Sigmoid colon (tissue), 4 donors: Measurements from ENCODE around the gene SYNE4.

Experiments used
- EP300 ChIP-seq, 4 donors: sonication (generic); formaldehyde crosslinking; IDR thresholded peaks; one replicate each; pipeline ENCODE4 v1.6.1; 2017; ENCODE audit warnings: antibody characterized with exemption in 4 of 4
- POLR2A ChIP-seq, 2 donors: fragments of 450-650 bp; IDR thresholded peaks; one replicate each; pipeline ENCODE4 v1.6.1; 2016; ENCODE audit warnings: antibody characterized with exemption in 2 of 2, mild to moderate bottlenecking in 2 of 2, moderate library complexity in 2 of 2
- TF ChIP-seq, protein P1 (sequence below), 4 experiments: fragments of 450-650 bp in 3 of 4; fragments of 200-600 bp in 1 of 4; IDR thresholded peaks; one replicate each; pipeline ENCODE4 v1.5.1; 2016 to 2019; ENCODE audit warnings: antibody characterized with exemption in 4 of 4, mild to moderate bottlenecking in 3 of 4, moderate library complexity in 2 of 4

DNA sequence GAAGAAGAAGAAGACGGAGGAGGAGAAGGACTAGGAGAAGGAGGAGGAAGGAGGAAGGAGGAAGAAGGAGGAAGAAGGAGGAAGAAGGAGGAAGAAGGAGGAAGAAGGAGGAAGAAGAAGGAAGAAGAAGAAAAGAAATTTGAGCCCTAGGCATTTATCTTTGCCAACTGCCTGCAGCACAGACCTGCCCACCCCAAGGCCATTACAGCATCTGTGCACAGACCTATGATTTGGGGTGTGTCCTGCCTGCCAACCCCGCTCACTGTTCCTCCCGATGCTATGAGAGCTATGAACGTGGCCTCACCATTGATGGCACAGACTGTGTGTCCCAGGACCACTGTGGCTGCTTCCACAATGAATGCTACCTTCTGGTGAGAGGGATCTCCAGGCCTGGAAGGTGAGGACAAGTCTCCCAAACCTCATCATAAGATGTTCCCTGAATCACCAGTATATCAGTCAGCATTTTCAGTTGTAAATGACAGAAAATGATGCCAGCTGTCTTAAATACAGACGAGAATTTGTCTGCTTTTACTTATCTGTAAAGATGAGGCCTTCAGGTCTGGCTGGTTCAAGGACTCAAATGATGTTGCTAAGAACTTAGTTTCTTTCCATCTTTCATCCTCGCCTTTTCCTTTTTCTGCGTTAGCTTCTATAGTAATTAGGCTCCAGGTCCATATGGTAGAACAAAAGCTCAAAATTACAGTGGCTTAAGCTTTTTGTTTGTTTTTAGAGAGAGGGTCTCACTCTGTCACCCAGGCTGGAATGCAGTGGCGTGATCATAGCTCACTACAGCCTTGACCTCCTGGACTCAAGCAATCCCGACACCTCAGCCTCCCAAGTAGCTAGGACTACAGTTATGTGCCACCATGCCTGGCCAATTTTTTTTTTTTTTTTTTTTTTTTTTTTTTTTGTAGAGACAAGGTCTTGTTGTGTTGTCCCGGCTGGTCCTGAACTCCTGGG is 17.6 kb downstream of the SYNE4 start:
- TF ChIP-seq, protein P1, sequence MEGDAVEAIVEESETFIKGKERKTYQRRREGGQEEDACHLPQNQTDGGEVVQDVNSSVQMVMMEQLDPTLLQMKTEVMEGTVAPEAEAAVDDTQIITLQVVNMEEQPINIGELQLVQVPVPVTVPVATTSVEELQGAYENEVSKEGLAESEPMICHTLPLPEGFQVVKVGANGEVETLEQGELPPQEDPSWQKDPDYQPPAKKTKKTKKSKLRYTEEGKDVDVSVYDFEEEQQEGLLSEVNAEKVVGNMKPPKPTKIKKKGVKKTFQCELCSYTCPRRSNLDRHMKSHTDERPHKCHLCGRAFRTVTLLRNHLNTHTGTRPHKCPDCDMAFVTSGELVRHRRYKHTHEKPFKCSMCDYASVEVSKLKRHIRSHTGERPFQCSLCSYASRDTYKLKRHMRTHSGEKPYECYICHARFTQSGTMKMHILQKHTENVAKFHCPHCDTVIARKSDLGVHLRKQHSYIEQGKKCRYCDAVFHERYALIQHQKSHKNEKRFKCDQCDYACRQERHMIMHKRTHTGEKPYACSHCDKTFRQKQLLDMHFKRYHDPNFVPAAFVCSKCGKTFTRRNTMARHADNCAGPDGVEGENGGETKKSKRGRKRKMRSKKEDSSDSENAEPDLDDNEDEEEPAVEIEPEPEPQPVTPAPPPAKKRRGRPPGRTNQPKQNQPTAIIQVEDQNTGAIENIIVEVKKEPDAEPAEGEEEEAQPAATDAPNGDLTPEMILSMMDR (IDR thresholded peaks at IDR 0.05), result no peak
- TF ChIP-seq POLR2A (IDR thresholded peaks at IDR 0.05) (no peak), EP300 (IDR thresholded peaks at IDR 0.05) (no peak)
